ENCODE measurements around the gene FAM163A.

FAM163A gene

GRCh38 chr1:179754041-179754624, 11.0 kb downstream of the FAM163A start:
- DNase-seq = no peak

GRCh38 chr1:179757933-179758332, 14.8 kb downstream of the FAM163A start:
- no peak for DNase-seq

GRCh38 chr1:179760521-179760920, 17.4 kb downstream of the FAM163A start:
- no peak for DNase-seq

- no peak for DNase-seq
Observed at GRCh38 chr1:179761296-179761695, 18.2 kb downstream of the FAM163A start.

DNA sequence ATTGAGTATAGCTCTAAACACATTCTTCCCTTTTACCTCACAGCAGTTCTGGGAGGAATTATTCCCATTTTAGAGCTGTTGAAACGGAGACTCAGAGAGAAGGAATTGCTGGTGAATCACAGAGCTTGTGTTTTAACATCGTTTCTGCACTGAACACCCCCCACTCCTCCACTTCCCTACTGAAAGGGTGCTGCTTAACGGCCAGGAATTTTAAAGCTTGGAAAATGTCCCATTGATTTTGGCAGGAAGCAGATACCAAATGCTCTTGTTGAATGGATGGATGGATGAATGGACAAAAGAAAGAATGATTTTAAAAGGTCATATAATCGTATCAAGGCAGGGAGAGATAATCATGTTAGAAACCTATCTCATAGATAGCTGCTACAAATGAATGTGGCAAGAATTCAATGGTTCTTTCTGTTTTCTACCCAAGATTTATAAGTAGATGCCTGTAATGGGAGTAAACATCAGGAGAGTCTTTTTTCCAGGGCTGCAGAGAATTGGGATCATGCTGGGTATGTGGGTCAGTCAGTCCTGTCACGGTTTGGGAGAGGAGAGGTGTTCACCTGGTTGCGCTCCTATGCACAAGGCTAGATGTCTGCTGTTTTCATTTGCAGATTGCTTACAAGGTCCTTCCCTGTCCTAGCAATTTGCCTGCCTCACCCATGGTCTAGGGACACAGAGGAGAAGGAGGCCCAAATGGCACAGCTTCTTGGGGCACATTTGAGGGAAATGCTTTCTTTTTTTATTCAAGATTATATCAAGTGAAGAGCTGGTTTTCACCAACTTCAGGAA, 19.0 kb downstream of the FAM163A start:
- DNase-seq = no peak

GRCh38 chr1:179767177-179767581, 24.1 kb downstream of the FAM163A start:
- DNase-seq = no peak

- no peak for DNase-seq
Observed at GRCh38 chr1:179767996-179768395, 24.9 kb downstream of the FAM163A start.

- no peak for DNase-seq
Observed at GRCh38 chr1:179770887-179771502, 27.9 kb downstream of the FAM163A start.

GRCh38 chr1:179773264-179773663, 30.2 kb downstream of the FAM163A start:
- no peak for DNase-seq

GRCh38 chr1:179774000-179774399, 30.9 kb downstream of the FAM163A start:
- no peak for DNase-seq

DNA sequence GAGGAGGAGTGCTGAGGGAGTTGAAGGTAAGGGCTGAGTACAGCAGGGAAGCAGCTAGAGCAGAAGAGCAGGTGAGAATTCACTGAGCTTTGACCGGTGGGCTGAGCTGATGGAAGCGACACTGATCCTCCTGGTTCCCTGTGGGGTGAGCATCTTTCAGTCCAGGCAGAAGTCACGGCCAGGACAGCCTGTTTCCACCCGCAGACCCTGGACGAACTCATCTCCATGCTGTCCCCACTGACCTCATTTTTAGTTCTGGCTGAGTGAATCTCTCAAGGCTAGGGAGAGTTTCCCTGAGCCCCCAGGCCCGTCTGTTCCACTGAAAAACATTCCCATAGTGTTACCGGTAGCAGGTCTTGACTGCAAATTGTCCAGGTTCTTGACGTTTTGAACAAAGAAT, 31.5 kb downstream of the FAM163A start:
- DNase-seq = no peak

DNA sequence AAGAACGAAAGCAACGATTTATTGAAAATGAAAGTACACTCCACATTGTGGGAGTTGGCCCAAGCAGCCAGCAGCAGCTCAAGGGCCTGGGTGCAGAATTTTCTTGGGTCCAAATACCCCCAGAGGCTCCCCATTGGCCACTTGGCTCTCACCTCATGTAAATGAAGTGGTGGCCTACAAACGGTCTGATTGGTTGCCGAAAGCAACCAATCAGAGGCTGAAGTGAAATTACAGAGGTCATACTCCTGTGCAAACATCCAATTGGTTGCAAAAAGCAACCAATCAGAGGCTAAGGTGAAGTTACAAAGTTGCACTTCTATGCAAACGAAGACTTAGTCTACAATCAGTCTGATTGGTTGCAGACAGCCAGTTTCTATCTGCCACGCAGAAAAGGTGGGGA, 31.9 kb downstream of the FAM163A start:
- no peak for DNase-seq

GRCh38 chr1:179776831-179777230, 33.7 kb downstream of the FAM163A start:
- no peak for DNase-seq

- no peak for DNase-seq
Observed at GRCh38 chr1:179777731-179778130, 34.6 kb downstream of the FAM163A start.

GRCh38 chr1:179779645-179780272, 36.7 kb downstream of the FAM163A start:
- DNase-seq = no peak

DNA sequence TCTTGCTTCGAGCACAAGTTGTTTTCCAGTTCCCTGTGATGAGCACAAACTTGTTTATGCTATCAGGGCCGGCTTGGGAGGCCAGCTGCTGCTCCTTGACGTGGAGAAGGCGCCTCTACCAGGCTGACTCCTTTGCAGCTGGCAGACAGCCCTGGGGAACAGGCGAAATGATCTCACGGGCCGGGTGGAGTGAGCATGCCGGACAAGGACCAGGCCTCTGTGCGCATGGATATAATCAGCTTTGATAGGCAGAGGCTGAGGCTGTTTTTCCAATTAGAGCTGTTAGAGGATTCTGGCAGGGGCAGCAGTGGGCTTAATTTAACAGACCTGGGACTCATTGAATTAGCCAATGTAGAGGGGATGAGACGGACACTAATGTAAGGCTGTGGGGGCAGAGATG, 38.9 kb downstream of the FAM163A start:
- no peak for DNase-seq

DNA sequence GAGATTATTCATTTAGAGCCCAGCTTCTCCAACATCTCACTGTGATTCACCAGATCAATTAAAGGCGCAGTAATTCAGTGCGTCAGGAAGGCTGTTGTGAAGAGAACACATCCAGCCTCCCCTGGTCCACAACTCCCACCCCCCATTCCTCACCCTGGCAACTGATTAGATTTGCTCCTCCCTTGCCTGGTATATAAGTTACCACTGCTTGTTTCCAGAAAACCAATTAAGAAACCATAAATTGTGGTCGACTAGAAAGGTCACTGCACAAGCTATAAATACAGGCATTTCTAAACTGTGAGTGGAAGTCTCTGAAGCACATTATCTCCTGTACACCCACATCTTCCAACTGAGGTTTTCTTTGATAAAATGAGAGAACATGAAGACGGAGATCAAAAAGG, 41.9 kb downstream of the FAM163A start:
- no peak for DNase-seq

- DNase-seq = no peak
Observed at GRCh38 chr1:179785728-179786127, 42.6 kb downstream of the FAM163A start.

GRCh38 chr1:179786815-179787685, 44.0 kb downstream of the FAM163A start:
- no peak for DNase-seq

DNA sequence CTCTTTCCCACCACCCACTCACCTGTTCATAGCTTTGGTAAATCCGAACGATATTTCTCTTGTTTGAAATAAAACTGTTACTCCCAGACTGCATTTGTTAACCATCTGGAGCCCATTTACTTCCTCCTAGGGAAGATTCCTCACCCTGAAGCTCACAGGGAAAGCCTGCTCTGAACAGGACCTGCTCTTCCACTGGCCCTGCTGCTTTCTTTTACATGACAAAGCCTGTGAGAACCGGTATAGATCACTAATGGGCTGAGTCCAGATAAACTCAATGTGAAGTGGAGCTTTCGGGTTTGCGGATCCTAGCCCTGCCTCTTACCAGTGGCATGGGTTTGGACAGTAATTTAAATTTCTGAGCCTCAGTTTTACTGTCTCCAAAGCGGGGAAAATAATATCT, 45.2 kb downstream of the FAM163A start:
- DNase-seq = no peak

DNA sequence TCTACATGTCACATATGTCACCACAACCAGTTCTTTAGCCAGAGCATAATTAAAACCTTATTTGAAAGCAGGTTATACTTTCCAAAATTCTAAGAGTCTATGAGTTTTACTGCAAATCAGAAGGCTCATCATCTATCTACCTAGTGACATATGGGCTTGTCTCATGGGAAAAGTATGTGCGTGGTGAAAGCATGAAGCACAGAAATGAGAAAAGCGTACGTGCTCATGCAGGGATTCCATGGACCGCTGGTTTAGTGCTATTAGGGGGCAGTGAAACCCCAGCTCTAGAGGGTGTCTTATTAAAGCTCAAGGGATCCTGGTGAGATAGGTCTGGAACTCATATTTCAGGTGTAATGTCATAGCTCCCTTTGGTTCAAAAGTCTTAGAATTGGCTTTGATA, 50.2 kb downstream of the FAM163A start:
- DNase-seq = no peak

DNA sequence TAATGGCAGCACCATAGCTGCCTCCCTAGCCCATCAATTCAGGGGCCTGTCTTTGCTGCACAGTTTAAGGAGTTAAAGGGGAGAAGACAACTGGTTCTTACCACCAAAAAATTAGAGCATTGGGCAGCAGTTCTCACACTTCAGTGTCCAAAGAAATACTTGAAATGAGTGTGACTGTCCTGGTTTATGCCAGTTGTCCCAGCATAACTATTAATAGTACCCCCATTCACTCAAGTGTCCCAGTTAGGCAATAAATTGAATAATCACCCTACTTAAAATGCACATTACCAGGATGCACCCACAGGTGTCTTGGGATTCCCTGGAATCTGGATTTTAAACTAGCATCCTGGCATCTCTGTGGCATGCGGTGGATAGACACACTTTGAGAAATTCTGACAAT, 51.1 kb downstream of the FAM163A start:
- no peak for DNase-seq

DNA sequence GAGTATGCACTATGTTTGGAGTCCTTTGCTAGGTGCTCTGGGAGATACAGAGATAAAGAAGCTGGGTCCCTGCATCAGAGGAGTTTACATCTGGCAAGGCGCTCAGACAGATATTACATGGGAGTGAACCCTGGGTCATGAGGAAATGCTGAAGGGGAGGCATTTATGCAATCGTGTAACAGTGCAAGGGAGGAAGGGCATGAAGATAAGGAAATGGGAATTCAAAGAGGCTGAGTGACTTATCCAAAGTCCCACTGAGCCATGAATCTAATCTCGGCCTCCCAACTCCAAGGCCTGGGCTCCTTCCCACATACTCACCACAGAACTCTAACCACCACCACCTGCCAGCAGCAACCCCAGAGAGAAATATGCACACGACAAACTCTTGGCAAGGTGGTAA, 51.6 kb downstream of the FAM163A start:
- no peak for DNase-seq
